IMR-90 (cell line): ENCODE results near the gene FMNL3. TPM values are rescaled to one million over a fixed set of nuclear protein-coding genes. Genes with fewer than 3 reads are reported as not detected.

Experiments used
- ATAC-seq: fragments of 200-7000 bp; cut with Tn5 transposase; 2 replicates; pipeline ENCODE4 v1.9.1; 2020; ENCODE audit warnings: low read depth, mild to moderate bottlenecking, moderate library complexity
- BruUV-seq: library from RNA; stranded (reverse); fragments of 400-500 nt; replicated peaks from 2 replicates; lab custom pipeline; 2021; lab: Mats Ljungman, UMichigan
- CTCF ChIA-PET: fragments of 300-600 bp; formaldehyde crosslinking; extraction: SDS; loops from one replicate; lab custom pipeline; 2021; ENCODE audit warnings: antibody characterized with exemption; lab: Yijun Ruan, JAX
- POLR2A ChIA-PET: fragments of 300-600 bp; sonication (Branson Sonifier 250); formaldehyde crosslinking; loops from one replicate; lab custom pipeline; 2022; ENCODE audit warnings: antibody characterized with exemption; ENCODE audit not compliant: unreplicated experiment; lab: Charles Lee
- DNase-seq: peaks from one replicate; pipeline ENCODE4 v3.0.0; 2013
- H2AFZ ChIP-seq: replicated peaks from 2 replicates; pipeline ENCODE3; 2013; ENCODE audit warnings: low read length, mild to moderate bottlenecking; ENCODE audit not compliant: poor library complexity
- H2AK5ac ChIP-seq: 2 replicates; pipeline ENCODE4 v1.6.1; 2013; ENCODE audit warnings: low read depth, low read length, inconsistent platforms
- H2AK9ac ChIP-seq: replicated peaks from 2 replicates; pipeline ENCODE3; 2013; ENCODE audit warnings: mild to moderate bottlenecking, low read depth, low read length, moderate library complexity; ENCODE audit not compliant: poor library complexity
- H2BK120ac ChIP-seq: 2 replicates; pipeline ENCODE4 v1.6.1; 2013; ENCODE audit warnings: low read depth, low read length, inconsistent platforms
- H2BK15ac ChIP-seq: 3 replicates; pipeline ENCODE4 v1.6.1; 2013; ENCODE audit warnings: low read depth, low read length, inconsistent platforms
- H2BK20ac ChIP-seq: 2 replicates; pipeline ENCODE4 v1.6.1; 2013; ENCODE audit warnings: low read depth, mild to moderate bottlenecking, inconsistent platforms, low read length, moderate library complexity
- H2BK5ac ChIP-seq: 2 replicates; pipeline ENCODE4 v1.6.1; 2013; ENCODE audit warnings: mild to moderate bottlenecking, low read depth, low read length, inconsistent platforms; ENCODE audit not compliant: poor library complexity, severe bottlenecking
- H3K14ac ChIP-seq: replicated peaks from 2 replicates; pipeline ENCODE4 v1.6.1; 2013; ENCODE audit warnings: low read depth, low read length, inconsistent platforms
- H3K18ac ChIP-seq: 2 replicates; pipeline ENCODE4 v1.6.1; 2013; ENCODE audit warnings: low read depth, low read length, control low read depth
- H3K23ac ChIP-seq: 2 replicates; pipeline ENCODE4 v1.6.1; 2013; ENCODE audit warnings: low read depth, low read length, inconsistent platforms
- H3K27ac ChIP-seq: 2 replicates; pipeline ENCODE4 v1.5.1; 2013; ENCODE audit warnings: mild to moderate bottlenecking, control low read depth, low read length; ENCODE audit not compliant: insufficient read depth
- H3K27me3 ChIP-seq: 2 replicates; pipeline ENCODE4 v1.6.1; 2013; ENCODE audit warnings: low read length; ENCODE audit not compliant: control insufficient read depth, insufficient read depth
- H3K36me3 ChIP-seq: 2 replicates; pipeline ENCODE4 v1.6.1; 2013; ENCODE audit warnings: low read length, mixed read lengths; ENCODE audit not compliant: control insufficient read depth, insufficient read depth
- H3K4ac ChIP-seq: 2 replicates; pipeline ENCODE4 v1.6.1; 2013; ENCODE audit warnings: low read depth, low read length, inconsistent platforms
- H3K4me1 ChIP-seq: 2 replicates; pipeline ENCODE4 v1.6.1; 2013; ENCODE audit warnings: low read length, mixed read lengths; ENCODE audit not compliant: control insufficient read depth, insufficient read depth
- H3K4me2 ChIP-seq: 2 replicates; pipeline ENCODE4 v1.6.1; 2013; ENCODE audit warnings: low read depth, mild to moderate bottlenecking, control low read depth, low read length, moderate library complexity
- H3K4me3 ChIP-seq: 2 replicates; pipeline ENCODE4 v1.5.1; 2013; ENCODE audit warnings: low read depth, mild to moderate bottlenecking, control low read depth, low read length, moderate library complexity; ENCODE audit not compliant: insufficient read depth
- H3K56ac ChIP-seq: 2 replicates; pipeline ENCODE4 v1.6.1; 2013; ENCODE audit warnings: low read length, inconsistent platforms; ENCODE audit not compliant: insufficient read depth; ENCODE audit errors: extremely low read depth
- H3K79me1 ChIP-seq, 2 experiments: 2 replicates each; pipeline ENCODE4 v1.6.1; 2013; ENCODE audit warnings: low read length in 2 of 2, inconsistent platforms in 1 of 2, low read depth in 1 of 2
- H3K9ac ChIP-seq: 2 replicates; pipeline ENCODE4 v1.6.1; 2013; ENCODE audit warnings: low read depth, low read length, control low read depth
- H3K9me1 ChIP-seq: 2 replicates; pipeline ENCODE4 v1.6.1; 2013; ENCODE audit warnings: low read length, inconsistent platforms; ENCODE audit not compliant: insufficient read depth
- H3K9me3 ChIP-seq: 2 replicates; pipeline ENCODE4 v1.6.1; 2013; ENCODE audit warnings: low read length; ENCODE audit not compliant: control insufficient read depth, insufficient read depth
- H4K20me1 ChIP-seq: 2 replicates; pipeline ENCODE4 v1.6.1; 2013; ENCODE audit warnings: low read length, inconsistent platforms; ENCODE audit not compliant: insufficient read depth
- H4K5ac ChIP-seq: 2 replicates; pipeline ENCODE4 v1.6.1; 2013; ENCODE audit warnings: mild to moderate bottlenecking, low read depth, low read length, control low read depth
- H4K8ac ChIP-seq, 2 experiments: 2 replicates each; pipeline ENCODE4 v1.6.1; 2013; ENCODE audit warnings: low read depth in 2 of 2, low read length in 2 of 2, control low read depth in 1 of 2, inconsistent platforms in 1 of 2
- H4K91ac ChIP-seq: 2 replicates; pipeline ENCODE4 v1.6.1; 2013; ENCODE audit warnings: low read depth, low read length, inconsistent platforms; ENCODE audit not compliant: insufficient read depth
- CEBPB ChIP-seq: IDR thresholded peaks from 2 replicates; pipeline ENCODE4 v1.6.1; 2012; ENCODE audit warnings: low read depth, low read length, improper control_type of control experiment
- CHD1 ChIP-seq: IDR thresholded peaks from 2 replicates; pipeline ENCODE4 v1.6.1; 2012; ENCODE audit warnings: low read depth, low read length, improper control_type of control experiment
- CTCF ChIP-seq: conservative IDR thresholded peaks from 2 replicates; pipeline ENCODE4 v1.5.1; 2012; ENCODE audit warnings: mild to moderate bottlenecking, low read depth, low read length, improper control_type of control experiment
- FOS ChIP-seq: fragments of 150-350 bp; IDR thresholded peaks from 2 replicates; pipeline ENCODE4 v1.6.1; 2016; ENCODE audit warnings: low read depth, low read length
- MAZ ChIP-seq: IDR thresholded peaks from 2 replicates; pipeline ENCODE4 v1.6.1; 2012; ENCODE audit warnings: low read depth, mild to moderate bottlenecking, low read length, improper control_type of control experiment, moderate library complexity, borderline replicate concordance
- NFE2L2 ChIP-seq: fragments of 150-350 bp; IDR thresholded peaks from 2 replicates; pipeline ENCODE4 v1.6.1; 2016; ENCODE audit warnings: low read depth, mild to moderate bottlenecking, low read length
- RAD21 ChIP-seq: IDR thresholded peaks from 2 replicates; pipeline ENCODE4 v1.6.1; 2012; ENCODE audit warnings: low read length, improper control_type of control experiment
- RCOR1 ChIP-seq: IDR thresholded peaks from 2 replicates; pipeline ENCODE4 v1.6.1; 2012; ENCODE audit warnings: mild to moderate bottlenecking, low read length, improper control_type of control experiment; ENCODE audit not compliant: insufficient replicate concordance
- RFX5 ChIP-seq: IDR thresholded peaks from 2 replicates; pipeline ENCODE4 v1.8.0; 2012; ENCODE audit warnings: low read depth, mild to moderate bottlenecking, low read length, moderate library complexity
- SMC3 ChIP-seq: fragments of 150-350 bp; IDR thresholded peaks from 2 replicates; pipeline ENCODE4 v1.6.1; 2016; ENCODE audit warnings: low read depth, mild to moderate bottlenecking, antibody characterized with exemption, low read length, moderate library complexity
- WGBS, 2 experiments: methylation state at CpG; one replicate each; pipeline versions ENCODE4 v1.1.5 to v1.1.7; 2013; ENCODE audit warnings: missing lambda C conversion rate in 2 of 2; ENCODE audit not compliant: insufficient read length in 1 of 2; ENCODE audit errors: extremely low coverage in 2 of 2; 5-methylcytosine and 5-hydroxymethylcytosine counted together
- dilution Hi-C: fragments of 300-500 bp; cut with HindIII; formaldehyde crosslinking; loops from one replicate; pipeline ENCODE4 v1.14.3; 2018; ENCODE audit warnings: low sequenced_read_pairs; ENCODE audit not compliant: unreplicated experiment
- in situ Hi-C: fragments of 300-500 bp; cut with MboI; formaldehyde crosslinking; loops from 3 replicates; pipeline ENCODE4 v1.14.3; 2019; ENCODE audit warnings: low sequenced_read_pairs, inconsistent platforms, mixed read lengths
- intact Hi-C: fragments of 100-400 bp; cut with micrococcal nuclease; formaldehyde crosslinking; loops from 2 replicates; pipeline ENCODE4 v1.10.0; 2022
- polyA plus RNA-seq, 3 experiments: library from polyadenylated mRNA; depleted of rRNA; stranded (reverse); fragments of >200 nt; gene quantifications; 2 replicates each; pipeline ENCODE4 v1.2.3, GENCODE V29; 2012; ENCODE audit warnings: low replicate concordance in 1 of 3
- total RNA-seq: library from RNA; depleted of rRNA; stranded (reverse); fragments of >200 nt; gene quantifications from 2 replicates; pipeline ENCODE4 v1.2.3, GENCODE V29; 2012
- TF ChIP-seq, protein P1 (sequence below): fragments of 150-350 bp; IDR thresholded peaks from 2 replicates; pipeline ENCODE4 v1.6.1; 2017; ENCODE audit warnings: mild to moderate bottlenecking, antibody characterized with exemption, low read length, low read depth

Gene FMNL3
- total and polyA plus RNA-seq, 2 of the 4 experiments (the other 2 are of a cell fraction) = 16.3 to 36.4 TPM

DNA sequence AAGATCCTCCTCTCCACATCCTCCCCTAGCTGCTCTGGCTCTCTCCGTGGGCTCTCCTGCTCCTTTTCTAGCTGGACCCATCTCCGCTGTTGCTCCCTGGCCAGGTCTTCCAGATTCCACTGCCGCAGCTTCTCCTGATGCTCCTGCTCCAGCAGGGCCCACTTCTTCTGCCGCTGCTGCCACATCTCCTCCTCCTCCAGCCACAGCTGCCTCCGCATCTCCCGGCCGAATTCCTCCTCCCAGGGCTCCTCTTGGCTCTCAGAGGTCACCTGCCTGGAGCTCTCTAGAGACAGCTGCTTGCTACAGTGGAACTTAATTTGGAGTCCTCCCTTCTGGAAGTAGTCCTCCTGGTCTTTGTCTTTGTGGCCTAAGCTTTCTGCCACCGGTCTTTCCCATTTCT is 107.2 kb downstream of the FMNL3 start:
- POLR2A ChIA-PET = interaction anchor here (0.6 kb wide), 1 partner anchor 23 kb away, joined by 10 read pairs; the partner anchor contains the start of gene PRPF40B
- in situ Hi-C loops = no loop called here

More for the DNA sequence above, 107.2 kb downstream of the FMNL3 start:
- Histone ChIP-seq H4K8ac (no peak overlapping the region), H3K18ac (no peak overlapping the region), H2AK5ac (no peak overlapping the region), H3K23ac (no peak overlapping the region), H3K56ac (no peak overlapping the region), H3K4me3 (no peak overlapping the region), H3K36me3 (no peaks in the 10 kb centered on the region), H3K79me1 (no peaks in the 10 kb centered on the region), H3K27ac (no peak overlapping the region), H2BK15ac (no peak overlapping the region), H3K9me3 (no peaks in the 10 kb centered on the region), H3K4me2 (no peak overlapping the region), H3K9ac (no peak overlapping the region), H2AK9ac (no peak overlapping the region), H3K4me1 (no peaks in the 10 kb centered on the region), H3K27me3 (no peaks in the 10 kb centered on the region), H4K5ac (no peak overlapping the region), H3K9me1 (no peaks in the 10 kb centered on the region; the same call in 1 of the 2 replicates), H3K4ac (no peak overlapping the region), H2AFZ (no peak overlapping the region), H3K14ac (no peak overlapping the region), H2BK5ac (no peak overlapping the region), H2BK20ac (no peak overlapping the region), H4K91ac (no peak overlapping the region), H2BK120ac (no peak overlapping the region), H4K20me1 (no peaks in the 10 kb centered on the region)
- no peak for DNase-seq
- no peak for ATAC-seq
- BruUV-seq = no TSS peak
- dilution Hi-C loops (no loop called here), intact Hi-C loops (no loop called here)
- TF ChIP-seq CHD1 = no peak
- TF ChIP-seq CEBPB = no peak
- TF ChIP-seq FOS = no peak
- no peak for TF ChIP-seq RAD21
- TF ChIP-seq NFE2L2 = no peak
- TF ChIP-seq, protein P1, sequence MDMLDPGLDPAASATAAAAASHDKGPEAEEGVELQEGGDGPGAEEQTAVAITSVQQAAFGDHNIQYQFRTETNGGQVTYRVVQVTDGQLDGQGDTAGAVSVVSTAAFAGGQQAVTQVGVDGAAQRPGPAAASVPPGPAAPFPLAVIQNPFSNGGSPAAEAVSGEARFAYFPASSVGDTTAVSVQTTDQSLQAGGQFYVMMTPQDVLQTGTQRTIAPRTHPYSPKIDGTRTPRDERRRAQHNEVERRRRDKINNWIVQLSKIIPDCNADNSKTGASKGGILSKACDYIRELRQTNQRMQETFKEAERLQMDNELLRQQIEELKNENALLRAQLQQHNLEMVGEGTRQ = no peak
- no peak for TF ChIP-seq RCOR1
- TF ChIP-seq SMC3 = no peak
- TF ChIP-seq CTCF = no peak
- no peak for TF ChIP-seq RFX5
- no peak for TF ChIP-seq MAZ
- CTCF ChIA-PET = no interaction called here
- 100% methylated on average over 2 of the region's 8 CpGs; no CpG with 5 or more reads in 1 of the 2 experiments for WGBS, 2 experiments
